PC-3 (cell line): ENCODE results near the gene KCNG2. TPM values are rescaled to one million over a fixed set of nuclear protein-coding genes. Genes with fewer than 3 reads are reported as not detected.

ENCODE experiments used
- ATAC-seq: fragments of 200-7000 bp; cut with Tn5 transposase; 2 replicates; pipeline ENCODE4 v1.9.1; 2020; ENCODE audit warnings: mild to moderate bottlenecking, moderate library complexity
- BruUV-seq: library from RNA; stranded (reverse); fragments of 400-500 nt; replicated peaks from 2 replicates; lab custom pipeline; 2021; lab: Mats Ljungman, UMichigan
- CTCF ChIA-PET: fragments of 300-600 bp; sonication (Branson Sonifier 250); formaldehyde crosslinking; loops from one replicate; lab custom pipeline; 2022; ENCODE audit warnings: antibody characterized with exemption; lab: Charles Lee
- POLR2A ChIA-PET: fragments of 300-600 bp; sonication (Branson Sonifier 250); formaldehyde crosslinking; loops from one replicate; lab custom pipeline; 2022; ENCODE audit warnings: antibody characterized with exemption; ENCODE audit not compliant: unreplicated experiment; lab: Charles Lee
- DNase-seq: peaks from one replicate; pipeline ENCODE4 v3.0.0-alpha.2; 2015
- H2AFZ ChIP-seq: fragments of 300-600 bp; sonication (generic); 2 replicates; pipeline ENCODE4 v1.6.0; 2016; ENCODE audit warnings: antibody characterized with exemption, low read length
- H3F3A ChIP-seq: fragments of 300-600 bp; sonication (generic); one replicate; pipeline ENCODE4 v1.6.0; 2017; ENCODE audit warnings: antibody characterized with exemption, low read length, control low read depth, mild to moderate bottlenecking; ENCODE audit not compliant: unreplicated experiment
- H3K27ac ChIP-seq: fragments of 300-600 bp; sonication (generic); 2 replicates; pipeline ENCODE4 v1.5.1; 2016; ENCODE audit warnings: mild to moderate bottlenecking, low read length
- H3K27me3 ChIP-seq: fragments of 300-600 bp; sonication (generic); 2 replicates; pipeline ENCODE4 v1.6.1; 2016; ENCODE audit warnings: low read length, mixed read lengths
- H3K36me3 ChIP-seq: fragments of 300-600 bp; sonication (generic); 2 replicates; pipeline ENCODE4 v1.6.1; 2016; ENCODE audit warnings: low read depth, mixed run types, low read length, mixed read lengths
- H3K4me1 ChIP-seq: fragments of 300-600 bp; sonication (generic); 2 replicates; pipeline ENCODE4 v1.5.1; 2016; ENCODE audit warnings: low read length; ENCODE audit not compliant: insufficient read depth
- H3K4me2 ChIP-seq: fragments of 300-600 bp; sonication (generic); 2 replicates; pipeline ENCODE4 v1.6.0; 2016; ENCODE audit warnings: low read length
- H3K4me3 ChIP-seq: fragments of 300-600 bp; sonication (generic); 2 replicates; pipeline ENCODE4 v1.5.1; 2016; ENCODE audit warnings: mild to moderate bottlenecking, low read length, mixed read lengths
- H3K79me2 ChIP-seq: fragments of 300-600 bp; sonication (generic); 2 replicates; pipeline ENCODE4 v1.6.1; 2017; ENCODE audit warnings: low read length, mixed read lengths
- H3K9ac ChIP-seq: fragments of 300-600 bp; sonication (generic); 2 replicates; pipeline ENCODE4 v1.6.0; 2016; ENCODE audit warnings: mild to moderate bottlenecking, low read length
- H3K9me2 ChIP-seq: fragments of 300-600 bp; sonication (generic); replicated peaks from 2 replicates; pipeline ENCODE4 v1.6.1; 2016; ENCODE audit warnings: mixed run types, low read length, mixed read lengths
- H3K9me3 ChIP-seq: fragments of 300-600 bp; sonication (generic); 2 replicates; pipeline ENCODE4 v1.6.1; 2016; ENCODE audit warnings: low read length, mixed read lengths
- H4K20me1 ChIP-seq: fragments of 300-600 bp; sonication (generic); 2 replicates; pipeline ENCODE4 v1.6.1; 2016; ENCODE audit warnings: low read length, mixed read lengths
- EZH2 ChIP-seq: fragments of 300-600 bp; sonication (generic); IDR thresholded peaks from one replicate; pipeline ENCODE4 v1.6.1; 2017; ENCODE audit warnings: antibody characterized with exemption, mild to moderate bottlenecking, low read length; ENCODE audit not compliant: unreplicated experiment
- EZH2phosphoT487 ChIP-seq: fragments of 300-600 bp; sonication (generic); IDR thresholded peaks from 2 replicates; pipeline ENCODE4 v1.6.1; 2018; ENCODE audit warnings: mild to moderate bottlenecking, antibody characterized with exemption, low read length, borderline replicate concordance
- intact Hi-C: fragments of 100-400 bp; cut with micrococcal nuclease; formaldehyde crosslinking; loops from 2 replicates; pipeline ENCODE4 v1.9.0; 2023
- total RNA-seq: library from RNA; depleted of rRNA; stranded (reverse); fragments of >200 nt; gene quantifications from 2 replicates; pipeline ENCODE4 v1.2.3, GENCODE V29; 2014
- TF ChIP-seq, protein P1 (sequence below): fragments of 300-600 bp; sonication (generic); conservative IDR thresholded peaks from 2 replicates; pipeline ENCODE4 v1.5.1; 2017; ENCODE audit warnings: antibody characterized with exemption, low read depth, mild to moderate bottlenecking, low read length

Gene KCNG2
- total RNA-seq, 1 experiment from 2014 or later = not detected

- Histone ChIP-seq H3K79me2 (peaks cover 73% of the 10 kb centered on the region), H3K4me1 (peaks cover 6% of the 10 kb centered on the region; the same call in 1 of the 2 replicates), H3K9ac (no peak overlapping the region), H3K4me3 (no peak overlapping the region), H3K27ac (no peak overlapping the region), H3K9me3 (no peaks in the 10 kb centered on the region), H4K20me1 (0 out of 2 replicates have a peak, but pooled peaks cover 4% of the 10 kb centered on the region), H3K9me2 (no peaks in the 10 kb centered on the region), H3K36me3 (no peaks in the 10 kb centered on the region; the same call in 1 of the 2 replicates), H3K27me3 (no peaks in the 10 kb centered on the region), H3K4me2 (no peak overlapping the region), H3F3A (no peaks in the 10 kb centered on the region), H2AFZ (no peak overlapping the region)
- no TSS peak for BruUV-seq
- DNase-seq (no peak), ATAC-seq (no peak)
- intact Hi-C loops = no loop called here
- TF ChIP-seq EZH2phosphoT487 = no peak
- TF ChIP-seq, protein P1, sequence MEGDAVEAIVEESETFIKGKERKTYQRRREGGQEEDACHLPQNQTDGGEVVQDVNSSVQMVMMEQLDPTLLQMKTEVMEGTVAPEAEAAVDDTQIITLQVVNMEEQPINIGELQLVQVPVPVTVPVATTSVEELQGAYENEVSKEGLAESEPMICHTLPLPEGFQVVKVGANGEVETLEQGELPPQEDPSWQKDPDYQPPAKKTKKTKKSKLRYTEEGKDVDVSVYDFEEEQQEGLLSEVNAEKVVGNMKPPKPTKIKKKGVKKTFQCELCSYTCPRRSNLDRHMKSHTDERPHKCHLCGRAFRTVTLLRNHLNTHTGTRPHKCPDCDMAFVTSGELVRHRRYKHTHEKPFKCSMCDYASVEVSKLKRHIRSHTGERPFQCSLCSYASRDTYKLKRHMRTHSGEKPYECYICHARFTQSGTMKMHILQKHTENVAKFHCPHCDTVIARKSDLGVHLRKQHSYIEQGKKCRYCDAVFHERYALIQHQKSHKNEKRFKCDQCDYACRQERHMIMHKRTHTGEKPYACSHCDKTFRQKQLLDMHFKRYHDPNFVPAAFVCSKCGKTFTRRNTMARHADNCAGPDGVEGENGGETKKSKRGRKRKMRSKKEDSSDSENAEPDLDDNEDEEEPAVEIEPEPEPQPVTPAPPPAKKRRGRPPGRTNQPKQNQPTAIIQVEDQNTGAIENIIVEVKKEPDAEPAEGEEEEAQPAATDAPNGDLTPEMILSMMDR = no peak
- no peak for TF ChIP-seq EZH2
- ChIA-PET POLR2A (no interaction called here), CTCF (no interaction called here)
Observed at GRCh38 chr18:79942786-79943607, 145.3 kb downstream of the KCNG2 start.

- Histone ChIP-seq H3K27ac (no peak overlapping the region), H3K36me3 (peaks cover 5% of the 10 kb centered on the region; the same call in 1 of the 2 replicates), H2AFZ (no peak overlapping the region), H3K79me2 (peaks cover 76% of the 10 kb centered on the region), H3K4me3 (no peak overlapping the region), H3K9ac (no peak overlapping the region), H3K9me3 (no peaks in the 10 kb centered on the region), H3F3A (no peaks in the 10 kb centered on the region), H4K20me1 (0 out of 2 replicates have a peak, but pooled peaks cover 4% of the 10 kb centered on the region), H3K4me2 (no peak overlapping the region), H3K9me2 (no peaks in the 10 kb centered on the region), H3K27me3 (no peaks in the 10 kb centered on the region), H3K4me1 (peaks cover 6% of the 10 kb centered on the region; the same call in 1 of the 2 replicates)
- ChIA-PET CTCF (no interaction called here), POLR2A (no interaction called here)
- BruUV-seq = no TSS peak
- TF ChIP-seq EZH2phosphoT487 (no peak), EZH2 (no peak)
- TF ChIP-seq, protein P1 = no peak
- no peak for DNase-seq
- intact Hi-C loops = no loop called here
- ATAC-seq = no peak
Observed at GRCh38 chr18:79943608-79944125, 145.9 kb downstream of the KCNG2 start.
